ENCODE results near the gene GALR2. TPM values are rescaled to one million over a fixed set of nuclear protein-coding genes. Genes with fewer than 3 reads are reported as not detected.

Gene GALR2
- total and polyA plus RNA-seq, 10 of the 15 experiments (the other 5 are each of a cell fraction or from before 2014, with no cell fraction given) = 0.06 to 1.2 (median 0.22) TPM; not detected in 5

GRCh38 chr17:76038050-76038449 lies 36.5 kb upstream of the GALR2 start:
- Histone ChIP-seq H3K9me3 (replicated peaks; ENCODE audit: control insufficient read depth, insufficient read depth, low read length) (no peaks in the 10 kb centered on the region), H3K4me1 (ENCODE audit: control insufficient read depth, insufficient read depth, low read length) (no peaks in the 10 kb centered on the region), H3K4me2 (ENCODE audit: control insufficient read depth, insufficient read depth) (no peak overlapping the region), H3K79me2 (ENCODE audit: control insufficient read depth, insufficient read depth, low read length) (no peaks in the 10 kb centered on the region), H4K20me1 (ENCODE audit: control insufficient read depth, insufficient read depth) (no peaks in the 10 kb centered on the region), H3K36me3 (ENCODE audit: control insufficient read depth in 2 of 2, insufficient read depth in 2 of 2, low read length in 1 of 2) (peaks cover 17 to 28% of the 10 kb centered on the region in 2 experiments), H3K27me3 (replicated peaks in 1 of 2; ENCODE audit: control insufficient read depth in 2 of 2, insufficient read depth in 2 of 2, low read length in 1 of 2) (no peaks in the 10 kb centered on the region), H3K9ac (ENCODE audit: control insufficient read depth, insufficient read depth, low read length) (no peak overlapping the region), H3K27ac (ENCODE audit: control insufficient read depth, insufficient read depth) (no peak overlapping the region), H2AFZ (ENCODE audit: control insufficient read depth, low read depth, low read length) (no peak overlapping the region), H3K4me3 (no peak overlapping the region)
- BruUV-seq (replicated peaks) = no TSS peak
- ChIA-PET POLR2A (no interaction called here), RAD21 (ENCODE audit: unreplicated experiment) (no interaction called here), SMC1A (ENCODE audit: uncharacterized antibody, unreplicated experiment) (no interaction called here), CTCF (interaction anchor here (1.0 kb wide), 1 partner anchor 58 kb away, joined by 3 read pairs; no protein-coding TSS in a partner anchor)
- FAIRE-seq = no peak
- WGBS (ENCODE audit: insufficient coverage, insufficient replicate concordance, low lambda C conversion rate, missing lambda C conversion rate) = 97% methylated on average over 3 of the region's 3 CpGs
- intact Hi-C loops (cut with micrococcal nuclease; ENCODE audit: unreplicated experiment) = no loop called here
- TF ChIP-seq CBX5 (IDR thresholded peaks at IDR 0.05; ENCODE audit: low read depth) (no peak), CREB1 (IDR thresholded peaks at IDR 0.05; ENCODE audit: low read depth) (0 out of 2 replicates have a peak, but pooled peaks have one; percentile 37), SPI1 (IDR thresholded peaks at IDR 0.05; ENCODE audit: borderline replicate concordance, insufficient read depth, low read depth, low read length) (no peak), ZNF24 (IDR thresholded peaks at IDR 0.05) (no peak)
- no peak for ATAC-seq
- in situ Hi-C loops (cut with MboI) = no loop called here
- no peak for DNase-seq (ENCODE audit: low read depth, low spot score)

- FAIRE-seq (no peak), DNase-seq (ENCODE audit: low read depth, low spot score) (no peak), ATAC-seq (no peak)
- BruUV-seq (replicated peaks) = TSS peak; percentile 67
- no peak overlapping the region for H3K4me2 ChIP-seq (ENCODE audit: control insufficient read depth, insufficient read depth)
- no peak overlapping the region for H3K27ac ChIP-seq (ENCODE audit: control insufficient read depth, insufficient read depth)
- in situ Hi-C loops (cut with MboI) (no loop called here), intact Hi-C loops (cut with micrococcal nuclease; ENCODE audit: unreplicated experiment) (no loop called here)
- H3K4me1 ChIP-seq (ENCODE audit: control insufficient read depth, insufficient read depth, low read length) = no peaks in the 10 kb centered on the region
- TF ChIP-seq SMAD1 (IDR thresholded peaks at IDR 0.05; ENCODE audit: low read depth, partially characterized antibody) (no peak), MEF2A (IDR thresholded peaks at IDR 0.05; ENCODE audit: insufficient read depth, low read depth, low read length) (no peak), SIN3A (IDR thresholded peaks at IDR 0.05; ENCODE audit: low read depth, low read length) (no peak), IKZF2 (IDR thresholded peaks at IDR 0.05) (no peak), BACH1 (IDR thresholded peaks at IDR 0.05; ENCODE audit: borderline replicate concordance) (no peak), HDAC6 (IDR thresholded peaks at IDR 0.05; ENCODE audit: unreplicated experiment) (no peak)
- no peaks in the 10 kb centered on the region for H3K27me3 ChIP-seq (replicated peaks in 1 of 2; ENCODE audit: control insufficient read depth in 2 of 2, insufficient read depth in 2 of 2, low read length in 1 of 2)
- H4K20me1 ChIP-seq (ENCODE audit: control insufficient read depth, insufficient read depth) = no peaks in the 10 kb centered on the region
- ChIA-PET SMC1A (ENCODE audit: uncharacterized antibody, unreplicated experiment) (no interaction called here), POLR2A (no interaction called here), RAD21 (ENCODE audit: unreplicated experiment) (no interaction called here), CTCF (no interaction called here)
- peaks cover 24 to 38% of the 10 kb centered on the region in 2 experiments for H3K36me3 ChIP-seq (ENCODE audit: control insufficient read depth in 2 of 2, insufficient read depth in 2 of 2, low read length in 1 of 2)
- no peak overlapping the region for H3K9ac ChIP-seq (ENCODE audit: control insufficient read depth, insufficient read depth, low read length)
- H3K9me3 ChIP-seq (replicated peaks; ENCODE audit: control insufficient read depth, insufficient read depth, low read length) = no peaks in the 10 kb centered on the region
- no peak overlapping the region for H3K4me3 ChIP-seq
- no peaks in the 10 kb centered on the region for H3K79me2 ChIP-seq (ENCODE audit: control insufficient read depth, insufficient read depth, low read length)
- whole genome bisulfite sequencing (ENCODE audit: insufficient coverage, insufficient replicate concordance, low lambda C conversion rate, missing lambda C conversion rate) = 91% methylated on average over 6 of the region's 6 CpGs
- H2AFZ ChIP-seq (ENCODE audit: control insufficient read depth, low read depth, low read length) = no peak overlapping the region
These were observed 35.5 kb upstream of the GALR2 start for GRCh38 chr17:76039121-76039520.

All from GM12878 (cell line).